Measurements from ENCODE around the gene TUSC2. TPM values are rescaled to one million over a fixed set of nuclear protein-coding genes. Genes with fewer than 3 reads are reported as not detected.

The TUSC2 gene
- total RNA-seq, 2 donors from 2014 or later = 23.5 to 28.1 TPM

DNA sequence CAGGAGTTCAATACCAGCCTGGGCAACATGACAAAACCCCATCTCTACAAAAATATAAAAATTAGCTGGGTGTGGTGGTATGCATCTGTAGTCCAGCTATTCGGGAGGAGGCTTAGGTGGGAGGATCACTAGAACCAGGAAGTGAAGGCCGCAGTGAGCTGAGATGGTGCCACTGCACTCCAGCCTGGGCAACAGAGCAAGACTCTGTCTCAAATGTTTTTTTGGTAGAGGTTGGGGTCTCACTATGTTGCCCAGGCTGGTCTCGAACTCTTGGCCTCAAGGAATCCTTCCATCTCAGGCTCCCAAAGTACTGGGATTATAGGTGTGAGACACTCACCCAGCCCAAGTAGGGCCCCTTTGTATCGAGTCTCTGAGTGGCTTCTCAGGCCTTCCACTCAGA, 33.9 kb downstream of the TUSC2 start:
- Mint-ChIP-seq H3K9me3 (no peaks in the 10 kb centered on the region), H3K27ac (peak overlapping the region; percentile 39), H3K4me1 (peaks cover 11% of the 10 kb centered on the region), H3K27me3 (ENCODE audit: insufficient read depth) (no peaks in the 10 kb centered on the region), H3K36me3 (ENCODE audit: low read depth) (peaks cover 18% of the 10 kb centered on the region), H3K4me3 (no peak overlapping the region)
- Histone ChIP-seq H3K27ac (ENCODE audit: low read depth, low read length) (no peak overlapping the region), H3K4me3 (ENCODE audit: low read length) (no peak overlapping the region), H3K9ac (ENCODE audit: extremely low read depth, low read length, poor library complexity, severe bottlenecking) (no peak overlapping the region), H3K9me3 (ENCODE audit: control insufficient read depth, low read length) (no peaks in the 10 kb centered on the region), H3K27me3 (ENCODE audit: control insufficient read depth, insufficient read depth, low read length, poor library complexity, severe bottlenecking) (no peaks in the 10 kb centered on the region), H3K36me3 (ENCODE audit: control insufficient read depth, insufficient read depth, low read length) (peaks cover 9% of the 10 kb centered on the region), H3K4me1 (ENCODE audit: control insufficient read depth, insufficient read depth, low read length) (no peaks in the 10 kb centered on the region)
- TF ChIP-seq, protein P1, sequence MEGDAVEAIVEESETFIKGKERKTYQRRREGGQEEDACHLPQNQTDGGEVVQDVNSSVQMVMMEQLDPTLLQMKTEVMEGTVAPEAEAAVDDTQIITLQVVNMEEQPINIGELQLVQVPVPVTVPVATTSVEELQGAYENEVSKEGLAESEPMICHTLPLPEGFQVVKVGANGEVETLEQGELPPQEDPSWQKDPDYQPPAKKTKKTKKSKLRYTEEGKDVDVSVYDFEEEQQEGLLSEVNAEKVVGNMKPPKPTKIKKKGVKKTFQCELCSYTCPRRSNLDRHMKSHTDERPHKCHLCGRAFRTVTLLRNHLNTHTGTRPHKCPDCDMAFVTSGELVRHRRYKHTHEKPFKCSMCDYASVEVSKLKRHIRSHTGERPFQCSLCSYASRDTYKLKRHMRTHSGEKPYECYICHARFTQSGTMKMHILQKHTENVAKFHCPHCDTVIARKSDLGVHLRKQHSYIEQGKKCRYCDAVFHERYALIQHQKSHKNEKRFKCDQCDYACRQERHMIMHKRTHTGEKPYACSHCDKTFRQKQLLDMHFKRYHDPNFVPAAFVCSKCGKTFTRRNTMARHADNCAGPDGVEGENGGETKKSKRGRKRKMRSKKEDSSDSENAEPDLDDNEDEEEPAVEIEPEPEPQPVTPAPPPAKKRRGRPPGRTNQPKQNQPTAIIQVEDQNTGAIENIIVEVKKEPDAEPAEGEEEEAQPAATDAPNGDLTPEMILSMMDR (conservative IDR thresholded peaks at IDR 0.05) = no peak
- no peak for DNase-seq
- WGBS, 2 experiments (ENCODE audit: insufficient coverage in 1 of 2, insufficient read length in 1 of 2) = 87 to 89% methylated on average over 3 to 4 of the region's 4 CpGs

DNA sequence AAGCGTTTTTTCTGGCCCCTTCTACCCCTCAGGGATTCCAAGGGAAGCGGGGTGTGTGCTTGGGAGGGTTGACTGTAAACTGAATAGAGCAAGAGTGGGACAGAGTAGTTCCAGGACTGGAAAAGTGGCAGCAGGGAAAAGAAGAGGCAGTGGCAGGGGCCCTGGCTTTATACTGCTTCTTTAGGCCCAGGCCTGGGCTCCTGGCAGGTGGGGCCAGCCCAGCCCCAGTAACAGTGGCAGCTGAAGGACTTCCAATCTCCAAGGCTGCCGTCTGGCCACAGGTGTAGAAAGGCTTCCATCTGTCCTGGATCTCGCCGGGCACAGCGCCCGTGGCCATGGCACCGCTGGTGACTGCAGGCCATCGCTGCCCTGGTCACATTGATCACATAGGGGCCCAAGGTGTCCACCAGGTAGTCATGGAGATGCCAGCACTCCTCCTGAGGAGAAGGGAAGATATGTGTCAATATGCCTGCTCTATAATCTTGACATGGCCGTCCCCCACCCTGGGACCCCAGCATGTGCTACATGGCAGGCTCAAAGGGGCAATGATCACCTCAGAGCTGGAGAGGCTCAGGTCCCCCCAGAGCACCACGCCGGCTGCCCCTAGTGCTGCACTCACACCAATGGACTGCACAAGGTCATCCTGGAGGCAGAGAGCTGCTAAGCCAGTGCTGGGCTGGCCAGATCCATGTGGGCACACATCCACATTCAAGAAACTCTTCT, 34.8 kb downstream of the TUSC2 start:
- peak overlapping the region; percentile 74 for H3K4me3 Mint-ChIP-seq
- Histone ChIP-seq H3K4me3 (ENCODE audit: low read length) (no peak overlapping the region), H3K9me3 (ENCODE audit: control insufficient read depth, low read length) (no peaks in the 10 kb centered on the region), H3K4me1 (ENCODE audit: control insufficient read depth, insufficient read depth, low read length) (no peaks in the 10 kb centered on the region), H3K27me3 (ENCODE audit: control insufficient read depth, insufficient read depth, low read length, poor library complexity, severe bottlenecking) (no peaks in the 10 kb centered on the region), H3K27ac (ENCODE audit: low read depth, low read length) (peak overlapping the region; percentile 25), H3K9ac (ENCODE audit: extremely low read depth, low read length, poor library complexity, severe bottlenecking) (no peak overlapping the region), H3K36me3 (ENCODE audit: control insufficient read depth, insufficient read depth, low read length) (peaks cover 17% of the 10 kb centered on the region)
- DNase-seq = peak; percentile 38
- peaks cover 26% of the 10 kb centered on the region for H3K36me3 Mint-ChIP-seq (ENCODE audit: low read depth)
- peak overlapping the region; percentile 98 for H3K27ac Mint-ChIP-seq
- H3K4me1 Mint-ChIP-seq = peaks cover 11% of the 10 kb centered on the region
- WGBS, 2 experiments (ENCODE audit: insufficient coverage in 1 of 2, insufficient read length in 1 of 2) = 91 to 92% methylated on average over 10 to 12 of the region's 12 CpGs
- no peaks in the 10 kb centered on the region for H3K9me3 Mint-ChIP-seq
- no peaks in the 10 kb centered on the region for H3K27me3 Mint-ChIP-seq (ENCODE audit: insufficient read depth)
- TF ChIP-seq, protein P1 (conservative IDR thresholded peaks at IDR 0.05) = no peak

DNA sequence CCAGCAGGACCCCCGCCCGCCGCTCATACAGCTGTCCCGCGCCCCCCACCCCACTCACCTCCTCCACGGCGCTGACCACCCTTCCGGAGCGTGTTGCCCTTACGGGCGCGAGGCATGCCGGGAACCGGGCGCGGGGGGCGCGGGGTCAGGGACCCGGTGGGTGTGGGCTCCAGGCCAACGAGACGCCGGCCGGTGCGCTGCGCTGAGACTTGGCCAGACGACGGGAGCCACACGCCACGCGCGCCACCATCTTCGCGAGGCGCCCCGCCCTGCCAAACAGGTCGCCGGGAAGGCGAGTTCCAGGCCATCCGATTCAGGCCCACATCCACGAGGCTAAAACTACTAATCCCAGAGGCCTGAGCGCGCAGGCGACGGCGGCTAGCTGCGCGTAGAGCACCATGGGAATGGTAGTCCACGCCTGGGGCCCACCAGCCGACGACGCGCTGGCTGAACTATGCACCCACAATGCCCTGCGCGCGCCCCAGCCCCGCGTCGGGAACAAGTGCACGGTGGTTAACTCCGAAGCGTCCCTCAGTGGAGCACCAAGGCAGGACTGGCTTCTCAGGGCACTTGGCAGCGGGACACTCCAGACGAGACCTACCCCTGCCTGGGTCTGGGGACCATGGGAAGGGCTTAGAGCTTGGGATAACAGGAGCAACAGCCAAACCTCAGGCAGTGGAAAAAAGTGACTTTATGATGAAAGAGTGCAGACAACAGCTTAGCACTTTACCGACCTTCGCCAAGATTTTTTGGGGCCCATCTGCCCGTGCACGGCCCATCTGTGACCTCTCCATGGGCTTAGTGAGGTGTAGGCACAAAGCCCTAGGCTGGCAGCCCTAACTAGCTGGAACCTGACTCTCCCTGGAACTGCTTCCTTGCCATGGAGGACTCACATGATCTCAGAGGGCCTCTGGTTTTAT, 35.6 kb downstream of the TUSC2 start, which contains the start of gene IFRD2:
TSS of gene IFRD2 (minus strand) at position 271 of the 920 bp plus-strand sequence. CDS start at position 116, 155 bp downstream.
- Mint-ChIP-seq H3K4me1 (peaks cover 11% of the 10 kb centered on the region), H3K27me3 (ENCODE audit: insufficient read depth) (no peaks in the 10 kb centered on the region), H3K9me3 (no peaks in the 10 kb centered on the region), H3K36me3 (ENCODE audit: low read depth) (peaks cover 31% of the 10 kb centered on the region), H3K4me3 (peak within 1 kb of the TSS; percentile 74), H3K27ac (peak within 1 kb of the TSS; percentile 98)
- peak within 1 kb of the TSS; percentile 57 for H3K9ac ChIP-seq (ENCODE audit: extremely low read depth, low read length, poor library complexity, severe bottlenecking)
- H3K36me3 ChIP-seq (ENCODE audit: control insufficient read depth, insufficient read depth, low read length) = peaks cover 25% of the 10 kb centered on the region
- peak within 1 kb of the TSS; percentile 80 for H3K4me3 ChIP-seq (ENCODE audit: low read length)
- H3K27me3 ChIP-seq (ENCODE audit: control insufficient read depth, insufficient read depth, low read length, poor library complexity, severe bottlenecking) = no peaks in the 10 kb centered on the region
- no peaks in the 10 kb centered on the region for H3K9me3 ChIP-seq (ENCODE audit: control insufficient read depth, low read length)
- TF ChIP-seq, protein P1 (conservative IDR thresholded peaks at IDR 0.05) = no peak
- WGBS, 2 experiments (ENCODE audit: insufficient coverage in 1 of 2, insufficient read length in 1 of 2) = 5 to 7% methylated on average over 41 to 67 of the region's 67 CpGs
- peak; percentile 99 for DNase-seq
- H3K4me1 ChIP-seq (ENCODE audit: control insufficient read depth, insufficient read depth, low read length) = no peaks in the 10 kb centered on the region
- H3K27ac ChIP-seq (ENCODE audit: low read depth, low read length) = peak within 1 kb of the TSS; percentile 35

All from endodermal cell (in vitro differentiated cells).